AG04450 (cell line): Measurements from ENCODE around the gene PCNX2. TPM values are rescaled to one million over a fixed set of nuclear protein-coding genes. Genes with fewer than 3 reads are reported as not detected.

Experiments
- CTCF ChIA-PET: fragments of 300-600, 350-600 bp; formaldehyde crosslinking; extraction: SDS; loops from one replicate; lab custom pipeline; 2022; ENCODE audit warnings: antibody characterized with exemption, inconsistent platforms; lab: Charles Lee
- POLR2A ChIA-PET: fragments of 350-600 bp; formaldehyde crosslinking; extraction: SDS; loops from one replicate; lab custom pipeline; 2021; ENCODE audit warnings: antibody characterized with exemption, inconsistent platforms; lab: Yijun Ruan, JAX
- DNase-seq: peaks from one replicate; pipeline ENCODE4 v3.0.0-alpha.2; 2011; ENCODE audit warnings: low read depth, low spot score
- H3K27ac ChIP-seq: one replicate; pipeline ENCODE4 v1.5.1; 2012; ENCODE audit warnings: low read depth, low read length, control low read depth
- H3K27me3 ChIP-seq: one replicate; pipeline ENCODE4 v1.6.0; 2012; ENCODE audit warnings: low read length; ENCODE audit not compliant: control insufficient read depth, insufficient read depth
- H3K4me3 ChIP-seq: 2 replicates; pipeline ENCODE4 v1.5.1; 2011; ENCODE audit warnings: mild to moderate bottlenecking, low read depth, low read length, control low read depth
- H3K9me3 ChIP-seq: 2 replicates; pipeline ENCODE4 v1.5.1; 2012; ENCODE audit warnings: low read length; ENCODE audit not compliant: control insufficient read depth, insufficient read depth
- polyA plus RNA-seq: library from polyadenylated mRNA; depleted of rRNA; stranded (reverse); fragments of >200 nt; gene quantifications from 2 replicates; pipeline ENCODE4 v1.2.3, GENCODE V29; 2011
- TF ChIP-seq, protein P1 (sequence below): IDR thresholded peaks from 2 replicates; pipeline ENCODE4 v1.5.1; 2011; ENCODE audit warnings: low read depth, low read length, control low read depth, inconsistent platforms

PCNX2 gene
- polyA plus RNA-seq, 1 experiment = 29.8 TPM

DNA sequence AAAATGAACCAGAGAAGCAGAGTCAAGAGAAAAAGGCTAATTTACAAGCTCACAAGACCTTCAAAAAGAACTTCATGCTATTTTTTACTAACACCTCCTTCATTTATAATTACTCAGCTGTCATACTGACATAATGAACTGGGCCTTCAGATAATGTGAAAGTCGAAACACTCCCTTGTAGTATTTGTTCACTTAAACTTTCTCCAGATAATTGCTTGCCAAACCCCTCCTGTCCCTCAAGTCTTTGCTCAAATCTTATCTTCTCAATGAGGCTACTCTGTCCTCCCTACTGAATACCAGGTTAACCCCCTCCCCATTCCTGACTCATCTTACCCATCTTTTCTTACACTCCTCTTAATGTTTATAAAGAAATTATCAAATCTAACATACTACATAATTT lies 20.9 kb upstream of the PCNX2 start:
- CTCF ChIA-PET = interaction anchor here (0.7 to 3.3 kb wide), 3 partner anchors 11 to 13 kb away, joined by 3 to 21 read pairs (median 3); no protein-coding TSS in a partner anchor
- POLR2A ChIA-PET = no interaction called here
- no peak for DNase-seq
- TF ChIP-seq, protein P1, sequence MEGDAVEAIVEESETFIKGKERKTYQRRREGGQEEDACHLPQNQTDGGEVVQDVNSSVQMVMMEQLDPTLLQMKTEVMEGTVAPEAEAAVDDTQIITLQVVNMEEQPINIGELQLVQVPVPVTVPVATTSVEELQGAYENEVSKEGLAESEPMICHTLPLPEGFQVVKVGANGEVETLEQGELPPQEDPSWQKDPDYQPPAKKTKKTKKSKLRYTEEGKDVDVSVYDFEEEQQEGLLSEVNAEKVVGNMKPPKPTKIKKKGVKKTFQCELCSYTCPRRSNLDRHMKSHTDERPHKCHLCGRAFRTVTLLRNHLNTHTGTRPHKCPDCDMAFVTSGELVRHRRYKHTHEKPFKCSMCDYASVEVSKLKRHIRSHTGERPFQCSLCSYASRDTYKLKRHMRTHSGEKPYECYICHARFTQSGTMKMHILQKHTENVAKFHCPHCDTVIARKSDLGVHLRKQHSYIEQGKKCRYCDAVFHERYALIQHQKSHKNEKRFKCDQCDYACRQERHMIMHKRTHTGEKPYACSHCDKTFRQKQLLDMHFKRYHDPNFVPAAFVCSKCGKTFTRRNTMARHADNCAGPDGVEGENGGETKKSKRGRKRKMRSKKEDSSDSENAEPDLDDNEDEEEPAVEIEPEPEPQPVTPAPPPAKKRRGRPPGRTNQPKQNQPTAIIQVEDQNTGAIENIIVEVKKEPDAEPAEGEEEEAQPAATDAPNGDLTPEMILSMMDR = no peak
- H3K27ac ChIP-seq = no peak overlapping the region
- H3K4me3 ChIP-seq = no peak overlapping the region
- H3K27me3 ChIP-seq = peaks cover 5% of the 10 kb centered on the region
- no peaks in the 10 kb centered on the region for H3K9me3 ChIP-seq

DNA sequence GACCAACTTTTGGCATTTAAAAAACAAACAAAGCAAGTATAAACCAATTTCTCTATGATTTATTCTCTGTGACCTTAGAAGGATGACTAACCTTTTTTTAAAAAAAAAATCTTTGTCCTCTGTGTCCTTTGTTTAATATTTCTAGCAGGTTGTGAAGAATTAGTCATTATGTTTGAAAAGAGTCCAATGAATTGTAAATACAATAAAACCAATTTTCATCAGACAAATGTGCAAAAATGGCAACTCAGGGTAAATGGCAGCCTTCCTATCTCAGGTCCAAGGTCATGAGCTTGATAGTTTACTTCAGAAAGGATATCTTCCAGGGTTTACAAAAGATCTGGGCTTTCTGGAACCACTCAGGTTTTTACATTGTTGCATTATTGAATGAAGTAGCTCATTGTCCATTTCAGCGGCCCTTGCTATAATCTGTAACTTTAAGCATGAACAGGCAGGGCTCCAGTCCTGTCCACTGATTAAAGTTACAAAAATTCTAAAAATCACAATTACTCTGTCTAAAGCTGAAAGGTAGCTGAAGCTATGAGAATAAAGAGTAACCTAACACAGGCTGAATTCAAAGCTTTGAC lies 20.3 kb upstream of the PCNX2 start:
- H3K27ac ChIP-seq = no peak overlapping the region
- H3K4me3 ChIP-seq = no peak overlapping the region
- POLR2A ChIA-PET = no interaction called here
- H3K9me3 ChIP-seq = no peaks in the 10 kb centered on the region
- H3K27me3 ChIP-seq = peaks cover 6% of the 10 kb centered on the region
- CTCF ChIA-PET = interaction anchor here (1.7 to 3.3 kb wide), 2 partner anchors 10 to 12 kb away, joined by 3 to 21 read pairs; no protein-coding TSS in a partner anchor
- TF ChIP-seq, protein P1 = no peak
- no peak for DNase-seq

DNA sequence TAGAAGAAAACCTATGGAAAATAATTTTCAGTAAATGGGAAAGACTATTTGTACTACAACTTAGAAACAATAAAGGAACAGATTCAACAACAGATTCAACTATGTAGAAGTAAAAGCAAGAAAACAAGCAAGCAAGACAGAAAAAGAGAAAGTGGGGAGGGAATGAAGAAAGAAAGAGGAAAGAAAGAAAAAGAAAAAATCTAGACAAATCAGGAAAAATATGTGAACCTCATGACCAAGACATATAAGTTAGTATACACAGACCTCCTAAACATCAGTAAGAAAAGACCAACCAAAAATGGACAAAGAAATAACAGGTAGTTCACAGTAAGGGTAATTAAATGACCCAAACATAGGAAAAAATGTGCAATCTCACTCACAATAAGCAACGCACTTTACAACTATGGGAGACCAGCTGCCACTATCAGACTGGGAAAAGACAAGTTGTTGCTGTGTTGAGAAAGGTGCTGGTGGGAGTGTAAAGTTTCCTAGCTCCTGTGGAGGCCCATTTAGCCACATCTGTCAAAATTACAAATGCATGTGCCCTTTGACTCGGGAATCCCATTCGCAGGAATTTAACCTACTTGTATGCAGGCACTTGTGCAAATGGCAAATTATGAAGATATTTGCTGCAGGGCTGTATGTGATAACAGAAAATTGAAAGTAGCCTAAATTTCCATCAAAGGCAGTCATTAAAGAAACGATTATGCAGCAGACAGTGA lies 18.1 kb upstream of the PCNX2 start:
- Histone ChIP-seq H3K9me3 (no peaks in the 10 kb centered on the region), H3K4me3 (no peak overlapping the region), H3K27me3 (peaks cover 3% of the 10 kb centered on the region), H3K27ac (no peak overlapping the region)
- no peak for DNase-seq
- TF ChIP-seq, protein P1 = no peak
- ChIA-PET POLR2A (no interaction called here), CTCF (interaction anchor here (0.6 to 2.4 kb wide), 3 partner anchors 9 to 364 kb away, joined by 3 to 9 read pairs (median 3); no protein-coding TSS in a partner anchor)

DNA sequence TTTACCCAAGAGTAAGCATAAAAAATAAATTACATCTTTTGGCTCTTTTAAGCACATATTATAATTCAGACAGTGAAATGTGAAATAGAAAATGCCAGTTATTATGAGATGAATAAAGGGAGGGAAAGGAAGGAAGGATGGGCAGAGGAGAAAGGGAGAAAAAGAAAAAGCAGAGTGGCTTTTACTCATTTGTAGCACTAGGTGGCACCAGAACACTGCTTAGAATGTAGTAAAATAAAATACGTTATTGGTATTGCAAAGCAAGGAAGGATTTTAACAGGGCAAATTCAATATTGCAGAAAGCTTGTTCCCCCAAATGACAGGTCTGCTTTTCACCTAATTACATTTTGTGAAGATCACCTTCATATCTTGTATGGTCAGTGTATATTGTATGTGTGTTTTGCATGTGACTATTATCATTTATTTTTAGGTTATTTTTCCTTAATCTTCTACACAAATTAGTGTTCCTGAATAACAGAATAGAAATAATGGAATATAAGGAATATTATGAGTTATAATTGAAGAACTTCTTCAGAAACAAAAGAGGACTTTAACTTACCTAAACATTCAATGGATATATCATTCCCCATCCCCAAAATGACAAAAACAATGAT lies 9.1 kb upstream of the PCNX2 start:
- no peak overlapping the region for H3K27ac ChIP-seq
- H3K9me3 ChIP-seq = peaks cover 4% of the 10 kb centered on the region
- no peak overlapping the region for H3K4me3 ChIP-seq
- CTCF ChIA-PET = interaction anchor here (0.6 to 2.3 kb wide), 29 partner anchors 8 to 1549 kb away, joined by 3 to 21 read pairs (median 4); partner anchors contain the start of gene PCNX2
- DNase-seq = no peak
- H3K27me3 ChIP-seq = no peaks in the 10 kb centered on the region
- POLR2A ChIA-PET = no interaction called here
- TF ChIP-seq, protein P1 = peak; percentile 83
